HepG2 (cell line): ENCODE measurements around the gene PSMC3IP. TPM values are rescaled to one million over a fixed set of nuclear protein-coding genes. Genes with fewer than 3 reads are reported as not detected.

ENCODE experiments used
- DR1 ChIP-seq: sonication (generic); formaldehyde crosslinking; IDR thresholded peaks from 2 replicates; pipeline ENCODE4 v1.8.0; 2021; ENCODE audit warnings: mild to moderate bottlenecking, missing genetic modification reagents, inconsistent platforms
- E2F1 ChIP-seq: sonication (generic); formaldehyde crosslinking; IDR thresholded peaks from 2 replicates; pipeline ENCODE4 v1.5.0; 2020; ENCODE audit warnings: missing genetic modification reagents
- ELF3 ChIP-seq: IDR thresholded peaks from 2 replicates; pipeline ENCODE4 v1.6.1; 2016; ENCODE audit warnings: missing genetic modification reagents, missing compliant biosample characterization
- KDM2A ChIP-seq: sonication (generic); formaldehyde crosslinking; IDR thresholded peaks from 2 replicates; pipeline ENCODE4 v1.4.0; 2020; ENCODE audit warnings: low read depth, missing genetic modification reagents, borderline replicate concordance
- MAFK ChIP-seq, 2 experiments: IDR thresholded peaks in 1 of 2; conservative IDR thresholded peaks in 1 of 2; 2 replicates each; pipeline ENCODE4 v1.6.1; 2011; ENCODE audit warnings: improper control_type of control experiment in 2 of 2, low read length in 2 of 2
- NR2F1 ChIP-seq, 2 experiments: fragments of 450-650 bp in 1 of 2; formaldehyde crosslinking in 1 of 2; IDR thresholded peaks; 2 replicates each; pipeline versions ENCODE4 v1.5.0 to v1.6.1; 2016 to 2020; ENCODE audit warnings: mild to moderate bottlenecking in 1 of 2, missing compliant biosample characterization in 1 of 2, missing genetic modification reagents in 1 of 2, moderate library complexity in 1 of 2
- PRDM15 ChIP-seq: sonication (generic); formaldehyde crosslinking; IDR thresholded peaks from 2 replicates; pipeline ENCODE4 v1.4.0; 2020; ENCODE audit warnings: missing genetic modification reagents
- RBFOX2 ChIP-seq: fragments of 200-400 bp; formaldehyde crosslinking; IDR thresholded peaks from 2 replicates; pipeline ENCODE4 v1.6.1; 2017; ENCODE audit warnings: low read depth, mild to moderate bottlenecking, low read length
- ZNF552 ChIP-seq: sonication (generic); formaldehyde crosslinking; IDR thresholded peaks from 2 replicates; pipeline ENCODE4 v1.9.0; 2022; ENCODE audit warnings: missing genetic modification reagents, mild to moderate bottlenecking, borderline replicate concordance
- ZNF660 ChIP-seq: sonication (generic); formaldehyde crosslinking; IDR thresholded peaks from 2 replicates; pipeline ENCODE4 v1.5.1; 2020; ENCODE audit warnings: mild to moderate bottlenecking, low read depth, missing genetic modification reagents, borderline replicate concordance
- ZSCAN5A ChIP-seq: sonication (generic); formaldehyde crosslinking; IDR thresholded peaks from 2 replicates; pipeline ENCODE4 v1.8.0; 2022; ENCODE audit warnings: mild to moderate bottlenecking, missing genetic modification reagents, borderline replicate concordance
- polyA plus RNA-seq, 8 experiments: library from polyadenylated mRNA; depleted of rRNA in 3 of 8; stranded (reverse) in 7 of 8; unstranded in 1 of 8; fragments of >200 nt; fragmentation: Illumina TruSeq in 4 of 8; extraction: Trizol in 4 of 8; gene quantifications; 2 replicates each; pipeline versions ENCODE4 v1.2.1 to v1.2.3, GENCODE V29; 2011 to 2016; ENCODE audit warnings: low read depth in 4 of 8, missing spikeins in 1 of 8, mixed read lengths in 1 of 8; ENCODE audit not compliant: insufficient read depth in 1 of 8
- total RNA-seq, 5 experiments: library from RNA; depleted of rRNA; stranded (reverse); fragments of >200 nt; fragmentation: Illumina TruSeq; extraction: Trizol; gene quantifications; 2 replicates each; pipeline ENCODE4 v1.2.3, GENCODE V29; 2016; ENCODE audit warnings: low read depth in 1 of 5
- TF ChIP-seq, protein P1 (sequence below): sonication (generic); formaldehyde crosslinking; IDR thresholded peaks from 2 replicates; pipeline ENCODE4 v1.4.0; 2020; ENCODE audit warnings: low read depth, missing genetic modification reagents
- TF ChIP-seq, protein P2 (sequence below): sonication (generic); formaldehyde crosslinking; IDR thresholded peaks from 2 replicates; pipeline ENCODE4 v1.5.0; 2020; ENCODE audit warnings: missing genetic modification reagents
- TF ChIP-seq, protein P3 (sequence below): sonication (generic); formaldehyde crosslinking; IDR thresholded peaks from 2 replicates; pipeline ENCODE4 v1.5.0; 2020; ENCODE audit warnings: mild to moderate bottlenecking, missing genetic modification reagents

PSMC3IP gene
- total and polyA plus RNA-seq, 2 of the 13 experiments (the other 11 are each of a cell fraction or from before 2014, with no cell fraction given): 6.5 to 22.4 TPM

DNA sequence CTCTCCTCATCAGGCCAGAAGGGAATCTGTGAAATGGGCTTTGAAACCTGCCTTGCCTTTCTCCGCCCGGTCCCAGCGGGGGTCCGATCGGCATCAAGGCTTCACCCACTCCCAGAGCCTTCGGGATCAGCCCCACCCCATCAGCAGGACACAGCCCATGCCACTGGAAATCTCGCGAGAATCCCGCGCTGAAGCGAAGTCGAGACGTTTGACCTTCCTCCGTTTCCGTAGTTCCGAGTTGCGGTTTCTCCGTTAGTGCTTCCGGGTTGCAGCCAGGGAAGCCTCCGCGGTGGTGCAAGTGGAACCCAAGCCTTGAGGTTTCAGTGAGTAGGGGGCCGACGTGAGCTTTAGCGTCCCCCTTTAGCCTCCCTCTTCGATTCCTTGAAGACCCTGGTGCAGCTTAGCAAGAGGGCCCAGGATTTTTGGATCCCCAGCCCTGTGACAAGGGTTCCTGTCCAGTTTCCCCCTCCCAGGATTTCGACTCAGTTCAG lies 15.6 kb downstream of the PSMC3IP start, which contains the start of gene COASY (continued):
- peak; percentile 33; the same call in 1 of the 2 replicates for TF ChIP-seq PRDM15
- TF ChIP-seq, protein P1, sequence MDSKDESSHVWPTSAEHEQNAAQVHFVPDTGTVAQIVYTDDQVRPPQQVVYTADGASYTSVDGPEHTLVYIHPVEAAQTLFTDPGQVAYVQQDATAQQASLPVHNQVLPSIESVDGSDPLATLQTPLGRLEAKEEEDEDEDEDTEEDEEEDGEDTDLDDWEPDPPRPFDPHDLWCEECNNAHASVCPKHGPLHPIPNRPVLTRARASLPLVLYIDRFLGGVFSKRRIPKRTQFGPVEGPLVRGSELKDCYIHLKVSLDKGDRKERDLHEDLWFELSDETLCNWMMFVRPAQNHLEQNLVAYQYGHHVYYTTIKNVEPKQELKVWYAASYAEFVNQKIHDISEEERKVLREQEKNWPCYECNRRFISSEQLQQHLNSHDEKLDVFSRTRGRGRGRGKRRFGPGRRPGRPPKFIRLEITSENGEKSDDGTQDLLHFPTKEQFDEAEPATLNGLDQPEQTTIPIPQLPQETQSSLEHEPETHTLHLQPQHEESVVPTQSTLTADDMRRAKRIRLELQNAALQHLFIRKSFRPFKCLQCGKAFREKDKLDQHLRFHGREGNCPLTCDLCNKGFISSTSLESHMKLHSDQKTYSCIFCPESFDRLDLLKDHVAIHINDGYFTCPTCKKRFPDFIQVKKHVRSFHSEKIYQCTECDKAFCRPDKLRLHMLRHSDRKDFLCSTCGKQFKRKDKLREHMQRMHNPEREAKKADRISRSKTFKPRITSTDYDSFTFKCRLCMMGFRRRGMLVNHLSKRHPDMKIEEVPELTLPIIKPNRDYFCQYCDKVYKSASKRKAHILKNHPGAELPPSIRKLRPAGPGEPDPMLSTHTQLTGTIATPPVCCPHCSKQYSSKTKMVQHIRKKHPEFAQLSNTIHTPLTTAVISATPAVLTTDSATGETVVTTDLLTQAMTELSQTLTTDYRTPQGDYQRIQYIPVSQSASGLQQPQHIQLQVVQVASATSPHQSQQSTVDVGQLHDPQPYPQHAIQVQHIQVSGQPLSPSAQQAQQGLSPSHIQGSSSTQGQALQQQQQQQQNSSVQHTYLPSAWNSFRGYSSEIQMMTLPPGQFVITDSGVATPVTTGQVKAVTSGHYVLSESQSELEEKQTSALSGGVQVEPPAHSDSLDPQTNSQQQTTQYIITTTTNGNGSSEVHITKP (CRISPR knock-in tag): peak; percentile 76; the same call in 1 of the 2 replicates
- TF ChIP-seq, protein P2, sequence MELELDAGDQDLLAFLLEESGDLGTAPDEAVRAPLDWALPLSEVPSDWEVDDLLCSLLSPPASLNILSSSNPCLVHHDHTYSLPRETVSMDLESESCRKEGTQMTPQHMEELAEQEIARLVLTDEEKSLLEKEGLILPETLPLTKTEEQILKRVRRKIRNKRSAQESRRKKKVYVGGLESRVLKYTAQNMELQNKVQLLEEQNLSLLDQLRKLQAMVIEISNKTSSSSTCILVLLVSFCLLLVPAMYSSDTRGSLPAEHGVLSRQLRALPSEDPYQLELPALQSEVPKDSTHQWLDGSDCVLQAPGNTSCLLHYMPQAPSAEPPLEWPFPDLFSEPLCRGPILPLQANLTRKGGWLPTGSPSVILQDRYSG (CRISPR knock-in tag): no peak
- 0 out of 4 replicates have a peak, but pooled peaks of 1 of the 2 experiments have one; percentile 4 for TF ChIP-seq MAFK (conservative IDR thresholded peaks at IDR 0.05 in 1 of 2, IDR thresholded peaks at IDR 0.05 in 1 of 2; ENCODE audit: low read length in 2 of 2)
- TF ChIP-seq ZNF552: no peak
- TF ChIP-seq, protein P3, sequence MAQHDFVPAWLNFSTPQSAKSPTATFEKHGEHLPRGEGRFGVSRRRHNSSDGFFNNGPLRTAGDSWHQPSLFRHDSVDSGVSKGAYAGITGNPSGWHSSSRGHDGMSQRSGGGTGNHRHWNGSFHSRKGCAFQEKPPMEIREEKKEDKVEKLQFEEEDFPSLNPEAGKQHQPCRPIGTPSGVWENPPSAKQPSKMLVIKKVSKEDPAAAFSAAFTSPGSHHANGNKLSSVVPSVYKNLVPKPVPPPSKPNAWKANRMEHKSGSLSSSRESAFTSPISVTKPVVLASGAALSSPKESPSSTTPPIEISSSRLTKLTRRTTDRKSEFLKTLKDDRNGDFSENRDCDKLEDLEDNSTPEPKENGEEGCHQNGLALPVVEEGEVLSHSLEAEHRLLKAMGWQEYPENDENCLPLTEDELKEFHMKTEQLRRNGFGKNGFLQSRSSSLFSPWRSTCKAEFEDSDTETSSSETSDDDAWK (CRISPR knock-in tag): no peak
- TF ChIP-seq DR1 (CRISPR knock-in tag): peak; percentile 71
- no peak; the same call in 1 of the 2 replicates for TF ChIP-seq RBFOX2
- peak; percentile 94; the same call in 1 of the 2 replicates for TF ChIP-seq ZSCAN5A (CRISPR knock-in tag)
- TF ChIP-seq NR2F1 (CRISPR knock-in tag; IDR thresholded peaks at IDR 0.05): 0 out of 4 replicates have a peak, but pooled peaks of 1 of the 2 experiments have one; percentile 32
- no peak for TF ChIP-seq E2F1 (CRISPR knock-in tag)
- TF ChIP-seq ELF3 (CRISPR knock-in tag): peak; percentile 98
- peak; percentile 97 for TF ChIP-seq KDM2A (CRISPR knock-in tag)
- no peak for TF ChIP-seq ZNF660 (CRISPR knock-in tag)
